ENCODE results near the gene TPRG1. TPM values are rescaled to one million over a fixed set of nuclear protein-coding genes. Genes with fewer than 3 reads are reported as not detected.

TPRG1 gene
- total RNA-seq, 1 experiment from 2014 or later, result 1.0 TPM

DNA sequence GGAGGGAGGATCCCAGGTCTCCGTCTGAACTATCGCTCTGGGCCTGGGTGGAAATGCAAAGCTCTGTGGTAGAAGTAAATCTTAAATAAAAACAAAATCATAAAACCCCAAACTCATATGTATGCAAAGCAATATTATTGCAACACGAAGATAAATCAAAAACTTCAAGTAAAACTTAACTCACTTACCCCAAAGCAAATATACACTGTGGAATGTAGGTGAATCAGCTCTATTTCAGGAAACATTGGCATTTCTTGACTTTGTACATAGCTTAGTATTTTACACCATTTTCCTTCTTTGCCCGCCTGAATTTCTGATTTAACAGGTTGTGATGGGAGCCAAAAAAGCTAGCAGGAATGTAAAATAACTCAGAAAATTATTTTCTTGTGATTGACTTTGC, 126.2 kb downstream of the TPRG1 start:
- H3K27ac ChIP-seq (ENCODE audit: low read depth, low read length, poor library complexity, severe bottlenecking), result no peak overlapping the region
- ChIA-PET CTCF (no interaction called here), POLR2A (ENCODE audit: low non-redundant PET) (no interaction called here)
- no peak overlapping the region for H3K4me3 ChIP-seq (ENCODE audit: low read depth, low read length, poor library complexity, severe bottlenecking)
- BruUV-seq (replicated peaks), result no TSS peak
- H3K9me3 ChIP-seq (ENCODE audit: low read depth, low read length, poor library complexity, severe bottlenecking), result no peaks in the 10 kb centered on the region
- H3K36me3 ChIP-seq (ENCODE audit: insufficient read depth, low read length, poor library complexity, severe bottlenecking), result no peaks in the 10 kb centered on the region
- TF ChIP-seq EZH2 (IDR thresholded peaks at IDR 0.05; ENCODE audit: borderline replicate concordance, low read depth, low read length, poor library complexity, severe bottlenecking), result no peak
- TF ChIP-seq, protein P1, sequence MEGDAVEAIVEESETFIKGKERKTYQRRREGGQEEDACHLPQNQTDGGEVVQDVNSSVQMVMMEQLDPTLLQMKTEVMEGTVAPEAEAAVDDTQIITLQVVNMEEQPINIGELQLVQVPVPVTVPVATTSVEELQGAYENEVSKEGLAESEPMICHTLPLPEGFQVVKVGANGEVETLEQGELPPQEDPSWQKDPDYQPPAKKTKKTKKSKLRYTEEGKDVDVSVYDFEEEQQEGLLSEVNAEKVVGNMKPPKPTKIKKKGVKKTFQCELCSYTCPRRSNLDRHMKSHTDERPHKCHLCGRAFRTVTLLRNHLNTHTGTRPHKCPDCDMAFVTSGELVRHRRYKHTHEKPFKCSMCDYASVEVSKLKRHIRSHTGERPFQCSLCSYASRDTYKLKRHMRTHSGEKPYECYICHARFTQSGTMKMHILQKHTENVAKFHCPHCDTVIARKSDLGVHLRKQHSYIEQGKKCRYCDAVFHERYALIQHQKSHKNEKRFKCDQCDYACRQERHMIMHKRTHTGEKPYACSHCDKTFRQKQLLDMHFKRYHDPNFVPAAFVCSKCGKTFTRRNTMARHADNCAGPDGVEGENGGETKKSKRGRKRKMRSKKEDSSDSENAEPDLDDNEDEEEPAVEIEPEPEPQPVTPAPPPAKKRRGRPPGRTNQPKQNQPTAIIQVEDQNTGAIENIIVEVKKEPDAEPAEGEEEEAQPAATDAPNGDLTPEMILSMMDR (conservative IDR thresholded peaks at IDR 0.05; ENCODE audit: low read depth, low read length), result no peak
- no peaks in the 10 kb centered on the region for H3K27me3 ChIP-seq (replicated peaks; ENCODE audit: insufficient read depth, low read depth, low read length, poor library complexity)
- intact Hi-C loops (cut with micrococcal nuclease; ENCODE audit: unreplicated experiment), result no loop called here
- DNase-seq (ENCODE audit: low spot score), result no peak
- peaks cover 37% of the 10 kb centered on the region for H3K4me1 ChIP-seq (ENCODE audit: insufficient read depth, low read length, poor library complexity, severe bottlenecking)

DNA sequence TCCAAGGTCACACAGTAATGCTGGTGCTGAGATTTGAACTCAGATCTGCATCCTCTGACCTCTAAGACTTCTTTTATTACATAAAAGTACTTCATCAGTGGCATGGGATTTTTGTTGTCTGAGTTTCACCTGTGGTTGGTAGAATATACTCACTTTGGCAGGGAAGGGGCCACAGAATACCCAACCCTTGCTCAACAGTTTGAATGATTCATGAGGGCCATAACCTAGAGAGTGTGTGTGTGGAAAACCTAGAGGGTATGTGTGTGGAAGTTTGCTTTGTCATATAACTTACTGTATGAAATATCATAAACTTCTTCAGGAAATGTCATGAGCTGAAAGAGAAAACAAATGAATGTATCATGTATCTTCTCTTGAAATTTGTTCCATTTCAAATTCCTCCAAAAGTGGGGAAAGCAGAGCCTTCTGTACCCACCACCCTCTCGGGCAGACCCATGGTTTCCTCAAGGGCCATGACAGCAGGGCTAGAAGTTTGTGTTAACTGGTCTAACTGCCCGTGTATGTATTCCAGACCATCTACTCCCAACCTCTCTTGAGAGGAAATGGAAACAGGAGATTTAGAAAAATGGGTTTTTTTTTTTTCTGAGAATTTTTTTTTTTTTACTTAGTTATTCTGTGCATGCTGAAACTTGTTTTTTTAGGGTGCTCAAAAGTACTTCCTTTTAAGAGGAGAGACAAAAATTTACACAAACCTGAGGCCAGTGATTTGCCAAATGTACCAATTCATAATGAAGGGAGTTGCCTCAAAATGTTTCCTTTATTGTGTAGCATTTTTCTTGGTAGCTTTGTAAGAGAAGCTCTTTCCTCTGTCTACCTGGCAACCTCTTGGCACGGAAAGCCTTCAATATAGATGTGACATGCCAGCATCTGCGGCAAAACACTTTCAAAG, 127.0 kb downstream of the TPRG1 start:
- H3K27me3 ChIP-seq (replicated peaks; ENCODE audit: insufficient read depth, low read depth, low read length, poor library complexity), result no peaks in the 10 kb centered on the region
- no peaks in the 10 kb centered on the region for H3K36me3 ChIP-seq (ENCODE audit: insufficient read depth, low read length, poor library complexity, severe bottlenecking)
- peaks cover 29% of the 10 kb centered on the region for H3K4me1 ChIP-seq (ENCODE audit: insufficient read depth, low read length, poor library complexity, severe bottlenecking)
- no peaks in the 10 kb centered on the region for H3K9me3 ChIP-seq (ENCODE audit: low read depth, low read length, poor library complexity, severe bottlenecking)
- no TSS peak for BruUV-seq (replicated peaks)
- H3K4me3 ChIP-seq (ENCODE audit: low read depth, low read length, poor library complexity, severe bottlenecking), result no peak overlapping the region
- TF ChIP-seq, protein P1 (conservative IDR thresholded peaks at IDR 0.05; ENCODE audit: low read depth, low read length), result no peak
- no peak for TF ChIP-seq EZH2 (IDR thresholded peaks at IDR 0.05; ENCODE audit: borderline replicate concordance, low read depth, low read length, poor library complexity, severe bottlenecking)
- ChIA-PET CTCF (interaction anchor here (0.9 kb wide), 1 partner anchor 10 kb away, joined by 3 read pairs; no protein-coding TSS in a partner anchor), POLR2A (ENCODE audit: low non-redundant PET) (no interaction called here)
- intact Hi-C loops (cut with micrococcal nuclease; ENCODE audit: unreplicated experiment), result no loop called here
- DNase-seq (ENCODE audit: low spot score), result no peak
- H3K27ac ChIP-seq (ENCODE audit: low read depth, low read length, poor library complexity, severe bottlenecking), result no peak overlapping the region

DNA sequence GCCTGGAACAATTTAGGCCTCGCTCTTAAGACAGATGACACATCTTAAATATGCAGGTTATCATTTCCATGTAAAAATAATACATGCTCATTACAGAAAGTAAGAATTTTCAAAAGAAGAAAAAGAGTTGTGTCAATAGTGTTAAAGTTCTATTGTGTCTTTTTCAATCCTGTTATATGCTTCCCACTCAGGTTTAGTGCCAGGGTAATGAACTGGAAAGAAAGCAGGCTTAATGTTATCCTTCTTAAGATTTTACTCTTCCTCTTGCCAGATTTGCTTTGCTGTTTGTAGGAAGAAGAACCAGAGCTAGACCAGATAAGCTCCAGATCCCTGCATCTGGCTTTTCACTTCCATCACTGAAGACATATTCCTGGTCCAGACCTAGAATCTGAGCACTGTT, 128.6 kb downstream of the TPRG1 start:
- intact Hi-C loops (cut with micrococcal nuclease; ENCODE audit: unreplicated experiment), result no loop called here
- Histone ChIP-seq H3K4me3 (ENCODE audit: low read depth, low read length, poor library complexity, severe bottlenecking) (no peak overlapping the region), H3K27me3 (replicated peaks; ENCODE audit: insufficient read depth, low read depth, low read length, poor library complexity) (no peaks in the 10 kb centered on the region), H3K4me1 (ENCODE audit: insufficient read depth, low read length, poor library complexity, severe bottlenecking) (peaks cover 35% of the 10 kb centered on the region), H3K27ac (ENCODE audit: low read depth, low read length, poor library complexity, severe bottlenecking) (no peak overlapping the region), H3K9me3 (ENCODE audit: low read depth, low read length, poor library complexity, severe bottlenecking) (no peaks in the 10 kb centered on the region), H3K36me3 (ENCODE audit: insufficient read depth, low read length, poor library complexity, severe bottlenecking) (no peaks in the 10 kb centered on the region)
- no TSS peak for BruUV-seq (replicated peaks)
- CTCF ChIA-PET, result no interaction called here
- DNase-seq (ENCODE audit: low spot score), result peak; percentile 88
- TF ChIP-seq EZH2 (IDR thresholded peaks at IDR 0.05; ENCODE audit: borderline replicate concordance, low read depth, low read length, poor library complexity, severe bottlenecking), result no peak
- TF ChIP-seq, protein P1 (conservative IDR thresholded peaks at IDR 0.05; ENCODE audit: low read depth, low read length), result no peak
- POLR2A ChIA-PET (ENCODE audit: low non-redundant PET), result no interaction called here

Measured in A673 (cell line).